ENCODE data around the gene ZBTB6.
A peak's percentile ranks its signal among the peaks of the same experiment; 100 is the strongest.

ZBTB6 gene, protein sequence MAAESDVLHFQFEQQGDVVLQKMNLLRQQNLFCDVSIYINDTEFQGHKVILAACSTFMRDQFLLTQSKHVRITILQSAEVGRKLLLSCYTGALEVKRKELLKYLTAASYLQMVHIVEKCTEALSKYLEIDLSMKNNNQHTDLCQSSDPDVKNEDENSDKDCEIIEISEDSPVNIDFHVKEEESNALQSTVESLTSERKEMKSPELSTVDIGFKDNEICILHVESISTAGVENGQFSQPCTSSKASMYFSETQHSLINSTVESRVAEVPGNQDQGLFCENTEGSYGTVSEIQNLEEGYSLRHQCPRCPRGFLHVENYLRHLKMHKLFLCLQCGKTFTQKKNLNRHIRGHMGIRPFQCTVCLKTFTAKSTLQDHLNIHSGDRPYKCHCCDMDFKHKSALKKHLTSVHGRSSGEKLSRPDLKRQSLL

DNA sequence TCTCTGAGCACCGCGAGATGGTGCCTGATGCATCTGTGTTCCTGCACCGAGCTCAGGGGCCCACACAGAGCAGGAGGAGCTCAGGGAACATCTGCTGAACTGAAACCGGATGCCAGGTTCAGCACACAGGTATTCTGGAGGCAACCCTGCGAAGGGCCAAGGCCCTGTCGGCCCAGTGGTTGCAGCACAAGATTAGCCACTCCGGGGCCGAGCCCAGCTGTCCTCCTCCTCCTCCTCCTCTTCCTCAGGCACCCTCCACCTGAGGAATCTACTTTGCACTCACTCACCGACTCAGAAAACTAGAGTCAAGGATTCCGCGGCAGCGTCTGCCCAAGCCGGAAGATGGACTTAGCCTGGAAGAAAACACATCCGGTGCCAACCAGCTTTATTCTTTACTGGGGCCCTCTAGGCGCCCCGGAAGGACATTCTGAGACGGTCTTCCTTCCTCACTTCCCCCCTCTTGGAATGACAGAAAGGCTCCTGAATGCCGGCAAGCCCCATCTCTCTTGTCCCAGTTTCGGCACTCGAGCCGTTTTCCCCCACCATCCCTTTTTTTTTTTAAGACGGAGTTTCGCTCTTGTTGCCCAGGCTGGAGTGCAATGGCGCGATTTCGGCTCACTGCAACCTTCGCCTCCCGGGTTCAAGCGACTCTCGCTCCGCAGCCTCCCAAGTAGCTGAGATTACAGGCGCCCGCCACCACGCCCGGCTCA is at the start of gene ZBTB6:
Gene ZBTB6, minus strand, starts transcription at position 360 of the 710 bp plus-strand sequence. CDS start 1,251 bp downstream, outside the sequence.
- peak in 1 of 2 donors; percentile 35 for DNase-seq (ENCODE audit: low read depth in 2 of 2)

DNA sequence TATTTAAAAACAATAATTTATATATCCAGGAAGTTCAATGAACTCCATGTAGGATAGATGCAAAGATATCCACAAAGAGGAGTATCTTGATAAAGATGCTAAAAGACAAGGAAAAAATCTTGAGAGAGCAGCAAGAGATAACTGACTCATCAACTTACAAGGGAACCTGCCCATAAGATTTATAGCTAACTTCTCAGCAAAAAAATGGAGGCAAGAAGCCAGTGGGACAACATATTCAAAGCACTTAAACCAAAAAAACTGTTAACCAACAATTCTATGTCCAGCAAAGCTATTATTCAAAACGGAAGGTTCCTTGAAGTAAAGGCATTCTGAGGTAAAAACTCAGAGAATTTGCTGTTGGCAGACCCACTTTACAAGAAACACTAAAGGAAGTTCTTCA is 48.0 kb upstream of the ZBTB6 start:
- DNase-seq (ENCODE audit: low read depth in 2 of 2), result no peak

DNA sequence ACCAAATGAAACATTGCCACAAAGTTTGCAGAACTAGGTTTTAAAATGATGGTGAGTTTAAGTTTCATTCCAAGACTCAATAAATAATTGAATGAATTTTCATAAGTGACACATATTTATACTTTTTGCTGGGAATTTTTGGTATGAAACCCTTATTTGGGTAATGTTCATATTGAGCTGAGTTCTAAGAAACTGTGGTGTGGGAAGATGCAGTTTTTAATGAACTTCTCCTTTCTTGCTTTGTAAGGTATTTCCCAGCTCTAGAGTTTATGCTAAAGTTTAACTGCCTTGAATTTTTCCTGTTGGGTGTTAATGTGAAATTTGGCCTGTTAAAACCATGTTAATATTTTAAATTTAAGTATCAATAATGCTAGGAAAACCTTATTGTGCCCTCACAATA is 42.8 kb upstream of the ZBTB6 start:
- DNase-seq (ENCODE audit: low read depth in 2 of 2), result no peak

DNA sequence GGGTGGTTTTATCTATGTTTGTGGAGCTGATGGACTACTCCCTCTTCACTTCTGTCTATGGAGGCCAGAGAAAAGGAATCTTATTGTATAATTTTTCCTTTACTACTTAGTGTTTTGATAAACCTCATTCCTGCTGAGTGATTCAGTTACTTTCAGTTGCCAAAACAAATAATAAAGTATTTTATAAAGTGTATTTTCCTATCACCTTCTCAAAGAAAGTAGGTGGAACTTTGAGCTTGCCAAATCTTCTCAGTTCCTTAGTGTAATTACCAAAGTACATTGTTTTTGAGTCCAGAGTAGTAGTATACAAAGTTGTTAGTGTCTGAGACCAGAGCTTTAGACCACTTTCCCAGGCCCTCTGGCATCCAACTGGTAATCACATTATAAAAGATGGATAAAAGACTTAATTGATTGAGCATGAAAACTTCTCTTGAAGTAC is 41.1 kb upstream of the ZBTB6 start:
- no peak for DNase-seq (ENCODE audit: low read depth in 2 of 2)

DNA sequence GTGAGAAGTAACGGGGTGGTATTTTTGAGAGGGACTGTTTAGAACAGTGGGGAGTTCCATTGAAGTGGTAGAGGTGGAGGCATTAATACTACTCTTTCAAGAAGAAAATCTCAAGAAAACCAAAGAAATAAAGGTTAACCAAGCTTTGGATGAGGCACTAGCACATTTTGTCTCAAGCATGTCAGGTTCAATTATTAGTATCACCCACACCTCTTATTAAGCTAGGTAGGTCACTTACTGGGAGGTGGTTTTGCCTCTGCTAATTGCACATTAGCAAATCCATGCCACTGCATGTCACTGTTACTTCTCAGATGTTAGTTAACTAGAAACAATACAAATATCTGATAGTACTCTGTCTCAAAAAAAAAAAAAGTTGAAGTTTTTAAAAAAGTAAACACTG is 37.9 kb upstream of the ZBTB6 start:
- DNase-seq (ENCODE audit: low read depth in 2 of 2), result no peak

DNA sequence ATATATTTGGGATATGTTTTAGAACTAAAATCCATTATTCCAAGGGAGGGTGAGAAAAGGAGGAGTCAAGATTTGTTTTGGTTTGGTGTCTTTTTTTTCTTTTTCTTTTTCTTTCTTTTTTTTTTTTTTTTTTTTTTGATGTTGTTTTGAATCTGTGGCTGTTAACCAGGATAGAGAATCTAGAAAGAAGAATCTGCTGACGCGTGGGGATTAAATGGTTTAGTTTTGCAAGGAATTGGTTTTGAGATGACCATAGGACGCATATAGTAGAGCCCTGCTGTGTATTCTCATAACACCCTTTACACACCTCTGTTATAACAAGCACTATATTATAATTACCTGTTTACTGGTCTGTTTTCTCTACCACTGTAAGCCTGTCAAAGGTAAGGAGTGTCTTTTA is 37.1 kb upstream of the ZBTB6 start:
- no peak for DNase-seq (ENCODE audit: low read depth in 2 of 2)

DNA sequence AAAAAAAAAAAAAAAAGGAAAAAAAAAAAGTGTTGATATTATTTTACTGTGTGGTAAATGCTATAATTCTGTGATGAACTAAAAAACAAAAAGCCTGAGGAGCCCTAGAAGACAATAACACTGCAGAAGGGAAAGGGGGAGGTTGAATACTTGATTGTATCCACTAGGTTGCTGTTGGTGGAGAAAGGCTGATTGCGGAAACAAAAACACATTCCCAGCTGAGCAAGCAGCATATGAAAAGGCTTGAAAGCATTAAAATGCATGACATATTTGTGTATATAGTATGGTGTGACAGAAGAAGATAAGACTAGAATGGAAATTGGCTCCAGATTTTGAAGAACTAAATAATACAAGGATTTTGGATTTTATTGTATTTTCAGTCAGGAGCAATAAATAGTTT is 36.6 kb upstream of the ZBTB6 start:
- no peak for DNase-seq (ENCODE audit: low read depth in 2 of 2)

DNA sequence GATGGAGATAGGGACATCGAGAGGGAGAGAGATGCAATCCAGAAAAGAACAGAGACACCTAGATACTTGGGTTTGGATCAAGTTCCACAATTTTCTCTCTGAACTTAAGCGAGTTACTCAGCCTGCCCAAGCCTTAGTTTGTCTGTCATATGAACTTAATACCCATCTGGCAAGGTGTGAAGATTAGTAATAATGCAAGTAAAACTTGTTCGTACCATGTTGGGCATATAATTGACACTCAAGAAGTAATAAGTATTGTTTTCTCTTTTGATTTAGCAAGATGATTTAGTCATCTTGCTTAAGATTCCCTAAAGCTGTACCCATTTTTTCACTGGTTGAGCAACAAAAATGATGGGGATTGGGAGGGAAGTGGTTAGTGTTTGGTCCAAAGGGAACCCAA is 35.2 kb upstream of the ZBTB6 start:
- DNase-seq (ENCODE audit: low read depth in 2 of 2), result no peak

DNA sequence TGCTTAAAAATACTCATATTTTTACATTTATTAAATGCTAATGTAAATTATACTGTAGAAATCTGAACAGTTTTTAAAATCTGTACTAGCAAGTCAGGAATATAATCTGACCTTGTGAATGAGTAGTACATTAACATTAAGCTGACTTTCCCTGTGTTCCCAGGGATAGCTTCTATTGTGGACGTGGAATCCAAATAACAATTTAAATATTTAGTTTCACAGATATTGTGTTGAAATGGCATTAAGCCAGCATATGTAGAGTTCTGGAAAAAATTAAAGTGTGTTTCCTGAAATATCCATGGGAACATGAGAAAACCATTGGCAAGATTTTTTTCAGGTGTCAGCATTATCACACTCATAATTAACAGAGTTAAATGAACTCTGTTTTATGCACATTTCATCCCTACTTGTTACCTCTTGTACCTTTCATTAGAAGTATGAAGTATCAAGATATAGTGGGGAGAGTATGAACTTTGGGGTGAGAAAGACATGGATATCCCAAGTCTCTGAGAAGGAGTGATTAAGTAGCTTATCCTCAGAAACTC is 33.4 kb upstream of the ZBTB6 start:
- no peak for DNase-seq (ENCODE audit: low read depth in 2 of 2)

DNA sequence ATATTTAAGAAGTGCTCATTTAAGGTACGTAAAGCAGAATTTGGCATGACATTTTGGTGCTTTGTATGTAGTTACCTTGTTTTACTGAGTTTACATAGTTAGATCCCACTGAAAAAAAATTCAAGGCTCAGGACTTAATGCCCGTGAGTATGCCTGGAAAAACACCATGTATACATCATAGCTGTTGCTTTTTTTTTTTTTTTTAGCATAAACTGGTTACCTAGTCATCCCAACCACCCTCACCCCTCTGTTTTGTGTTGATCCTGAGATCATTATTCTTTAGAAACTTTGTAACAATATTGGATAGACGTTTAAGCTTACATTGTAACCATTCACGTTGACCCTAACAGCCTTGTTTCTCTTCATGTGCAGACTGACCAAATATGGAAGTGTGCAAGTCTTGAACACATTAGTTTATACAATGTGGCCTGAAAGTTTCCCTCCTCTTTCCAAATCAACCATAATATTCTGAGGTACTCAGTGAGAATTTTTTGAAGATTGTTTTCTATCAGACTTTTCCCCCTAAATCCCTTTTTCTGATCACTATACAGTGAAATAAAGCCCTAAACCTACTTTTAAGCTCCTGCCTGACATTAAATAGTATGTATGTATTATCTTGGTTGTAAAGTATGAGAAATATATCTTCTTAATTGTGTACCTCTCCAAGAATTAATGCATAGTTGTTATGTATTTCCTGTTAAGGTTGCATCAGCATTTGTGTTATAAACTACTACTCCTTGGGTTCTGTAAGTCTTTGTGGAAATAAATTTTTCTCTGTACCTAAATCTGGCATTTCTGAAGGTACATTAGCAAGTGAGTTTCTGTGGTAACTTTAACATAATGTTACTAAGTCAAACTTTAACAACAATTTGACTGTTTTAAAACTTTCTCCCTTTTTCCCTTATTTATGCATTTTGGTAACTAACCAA is 32.1 kb upstream of the ZBTB6 start:
- DNase-seq (ENCODE audit: low read depth in 2 of 2), result no peak

DNA sequence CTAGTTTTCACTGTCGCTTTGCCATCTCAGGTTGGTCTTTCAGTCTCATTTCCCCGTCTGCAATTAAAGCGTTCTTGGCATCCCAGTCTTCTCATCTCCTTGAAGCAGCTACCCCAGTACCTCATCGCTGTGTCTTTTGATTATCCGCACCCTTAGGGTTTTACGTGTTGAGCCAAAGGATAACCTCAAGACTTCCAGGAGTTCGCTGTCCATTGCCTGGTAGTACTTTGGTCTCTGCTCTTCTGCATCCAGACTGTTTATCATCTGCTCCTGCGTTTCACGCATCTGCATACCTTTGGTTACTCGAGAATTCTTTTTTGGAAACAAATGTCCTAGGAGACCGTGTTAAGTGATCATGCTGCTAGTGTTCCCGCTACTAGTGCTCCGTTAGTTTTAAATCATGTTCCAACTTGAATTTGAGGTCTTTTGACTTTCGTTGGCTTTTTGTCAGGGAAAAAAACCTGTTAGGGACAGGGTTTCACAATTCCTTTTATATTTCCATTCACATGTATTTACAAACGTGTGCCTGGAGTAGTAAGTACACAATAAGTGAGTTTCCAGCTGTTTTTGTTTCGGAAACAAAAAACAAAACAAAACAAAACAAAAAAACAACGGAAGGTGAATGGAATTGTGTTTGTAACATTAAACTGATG is 28.6 kb upstream of the ZBTB6 start:
- no peak for DNase-seq (ENCODE audit: low read depth in 2 of 2)

DNA sequence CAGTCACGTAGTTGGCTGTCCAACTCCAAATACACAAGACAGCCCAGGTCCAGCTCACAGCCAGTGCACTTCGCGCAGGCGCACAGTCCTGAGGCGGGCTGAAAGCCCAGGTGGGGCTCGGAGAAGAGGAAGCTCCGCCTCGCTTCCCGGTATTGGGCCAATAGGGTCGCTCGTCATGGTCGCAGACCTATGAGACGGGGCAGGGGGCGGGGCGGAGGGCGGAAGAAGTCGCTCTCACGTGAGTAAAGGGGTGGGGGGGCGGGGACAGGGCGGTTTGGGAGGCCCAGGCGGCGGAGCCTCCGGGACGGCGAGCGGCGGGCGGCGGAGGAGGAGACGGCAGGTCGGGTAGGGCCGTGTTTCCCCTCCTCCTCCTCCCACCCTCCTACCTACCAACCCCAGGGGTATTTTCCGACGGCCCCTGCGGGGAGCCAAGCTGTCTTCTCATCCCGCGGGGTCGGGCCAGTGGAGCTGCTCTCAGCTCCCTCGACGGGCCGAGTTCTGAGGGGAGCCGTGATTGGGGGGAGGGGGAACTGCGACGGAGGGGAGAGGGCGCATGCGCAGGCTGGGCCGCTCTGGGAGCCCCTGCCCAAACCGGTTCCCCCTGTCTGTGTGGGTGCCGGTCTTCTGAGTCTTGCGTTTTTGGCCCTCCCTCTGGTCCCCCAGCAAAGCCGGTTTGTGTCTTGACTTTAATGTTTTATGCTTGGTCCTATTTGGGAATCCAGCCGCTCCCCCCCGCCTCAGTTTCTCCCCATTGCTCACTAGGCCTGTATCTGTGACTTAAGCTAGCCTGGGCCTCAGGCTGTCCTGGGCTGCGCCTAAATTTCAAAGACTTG is 27.8 kb upstream of the ZBTB6 start, which contains the start of gene RABGAP1:
Gene RABGAP1, plus strand, starts transcription at position 272 of the 833 bp plus-strand sequence. CDS start 16,040 bp downstream, outside the sequence.
- peak; percentile 97 to 98 for DNase-seq (ENCODE audit: low read depth in 2 of 2)

DNA sequence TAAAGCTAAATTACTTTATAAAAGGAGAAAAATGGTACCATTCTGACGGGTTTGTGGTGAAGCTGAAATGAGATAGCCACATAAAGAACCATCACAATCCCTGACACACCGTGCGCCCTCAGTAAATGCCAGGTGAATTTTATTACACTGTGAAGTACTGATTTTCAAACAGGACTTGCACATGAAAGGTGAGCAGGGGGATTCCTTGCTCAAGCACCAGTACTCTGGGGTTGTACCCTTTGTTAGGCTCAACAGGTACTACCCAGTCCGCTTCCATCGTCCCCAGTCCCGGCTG is 27.3 kb upstream of the ZBTB6 start:
- DNase-seq (ENCODE audit: low read depth in 2 of 2), result no peak

DNA sequence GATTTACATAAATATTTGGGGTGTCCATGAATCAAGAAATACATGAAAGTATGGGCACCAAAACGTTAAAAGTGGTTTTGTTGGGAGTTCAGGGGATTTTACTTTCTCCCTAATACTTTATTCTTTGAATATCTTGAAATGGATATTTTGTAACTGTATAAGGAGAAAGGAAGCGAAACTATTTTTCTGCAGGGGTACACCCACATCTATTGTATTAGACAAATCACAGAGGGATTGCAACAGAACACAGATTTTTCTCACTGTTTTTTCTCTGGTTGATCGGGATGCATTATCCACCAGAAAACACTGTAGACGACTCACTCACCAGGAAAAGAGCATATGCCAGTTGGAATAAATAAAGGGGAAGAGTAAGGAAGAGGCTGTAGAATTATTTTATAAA is 26.5 kb upstream of the ZBTB6 start:
- no peak for DNase-seq (ENCODE audit: low read depth in 2 of 2)

DNA sequence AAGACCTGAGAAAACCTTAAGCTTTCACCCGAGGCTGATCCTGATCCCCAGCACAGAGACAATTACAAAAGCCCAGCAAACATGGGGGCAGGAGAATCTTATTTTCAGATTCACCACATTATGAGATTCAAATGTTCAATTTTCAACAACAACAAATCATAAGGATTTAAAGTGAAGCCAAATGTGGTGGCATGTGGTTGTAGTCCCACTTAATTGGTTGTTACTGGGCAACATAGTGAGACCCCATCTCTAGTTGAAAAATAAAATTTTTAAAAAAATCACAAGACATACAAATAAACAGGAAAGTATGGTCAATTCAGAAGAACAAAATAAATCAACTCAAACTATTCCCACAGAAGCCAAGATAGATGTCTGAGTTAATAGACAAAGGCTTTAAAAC is 23.8 kb upstream of the ZBTB6 start:
- DNase-seq (ENCODE audit: low read depth in 2 of 2), result no peak

DNA sequence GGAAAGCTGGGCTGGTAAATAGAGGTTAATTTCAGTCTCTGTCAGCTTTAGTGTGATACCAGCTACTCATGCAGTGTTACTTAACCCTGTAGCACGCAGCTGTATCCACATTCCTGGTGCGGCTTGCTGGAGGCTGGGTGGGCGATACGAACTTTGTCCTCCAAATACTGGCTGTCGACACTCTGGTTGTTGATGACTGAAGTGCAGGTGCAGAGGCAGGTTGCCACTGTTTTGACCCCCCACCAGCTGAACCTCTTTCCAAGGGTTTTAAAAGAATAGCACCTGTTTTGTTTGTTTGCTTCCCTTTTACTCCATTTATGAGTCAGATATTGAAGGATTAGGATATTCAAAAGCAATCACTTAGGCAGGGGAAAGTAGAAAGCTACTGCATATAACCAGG is 23.3 kb upstream of the ZBTB6 start:
- DNase-seq (ENCODE audit: low read depth in 2 of 2), result no peak

DNA sequence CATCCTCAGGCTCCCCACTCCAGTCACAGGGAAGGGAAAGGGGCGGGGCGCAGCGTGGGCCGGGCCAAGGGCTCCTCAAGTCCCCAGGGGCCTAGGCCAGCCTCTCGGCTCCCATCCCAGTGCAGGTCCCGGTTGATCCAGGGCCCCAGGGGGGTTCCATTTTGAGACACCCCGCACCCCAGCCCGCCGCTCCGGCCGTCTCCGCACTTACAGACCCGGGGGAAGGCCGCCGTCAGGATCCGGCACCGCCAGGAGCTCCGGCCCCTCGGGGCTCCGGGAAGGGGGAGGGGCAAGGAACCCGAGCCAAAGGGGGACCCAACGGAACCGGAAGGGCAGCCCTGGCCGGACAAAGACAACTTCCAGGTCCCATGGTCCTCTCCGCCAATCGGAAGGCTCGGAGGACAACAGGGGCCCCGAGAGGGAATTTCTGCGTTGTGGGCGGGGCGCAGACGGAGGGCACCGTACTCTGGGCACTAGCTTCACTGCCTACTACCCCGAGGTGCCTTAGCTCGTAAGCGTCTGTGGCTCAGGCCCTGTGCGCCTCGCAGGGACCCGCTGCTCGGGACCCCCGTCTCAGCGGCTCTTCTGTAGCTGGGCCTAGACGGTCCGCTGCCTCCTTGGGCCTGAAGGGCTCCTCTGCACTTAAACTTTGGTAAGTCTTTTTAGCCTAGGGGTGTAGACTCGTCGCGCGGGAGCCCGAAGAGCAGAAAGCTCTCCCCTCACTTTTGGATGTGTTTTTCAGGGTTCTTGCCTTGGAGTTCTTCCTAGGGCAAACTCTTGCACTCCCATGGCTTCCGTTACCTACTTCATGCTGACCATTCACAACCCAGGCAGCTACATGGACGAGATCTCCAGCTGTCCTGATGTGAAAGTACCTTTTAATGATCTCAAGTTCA is 18.4 kb upstream of the ZBTB6 start, which contains the start of gene ZBTB26:
Gene ZBTB26, minus strand, starts transcription at position 287 of the 896 bp plus-strand sequence. CDS start 11,578 bp downstream, outside the sequence.
- DNase-seq (ENCODE audit: low read depth in 2 of 2), result peak; percentile 71 to 77

DNA sequence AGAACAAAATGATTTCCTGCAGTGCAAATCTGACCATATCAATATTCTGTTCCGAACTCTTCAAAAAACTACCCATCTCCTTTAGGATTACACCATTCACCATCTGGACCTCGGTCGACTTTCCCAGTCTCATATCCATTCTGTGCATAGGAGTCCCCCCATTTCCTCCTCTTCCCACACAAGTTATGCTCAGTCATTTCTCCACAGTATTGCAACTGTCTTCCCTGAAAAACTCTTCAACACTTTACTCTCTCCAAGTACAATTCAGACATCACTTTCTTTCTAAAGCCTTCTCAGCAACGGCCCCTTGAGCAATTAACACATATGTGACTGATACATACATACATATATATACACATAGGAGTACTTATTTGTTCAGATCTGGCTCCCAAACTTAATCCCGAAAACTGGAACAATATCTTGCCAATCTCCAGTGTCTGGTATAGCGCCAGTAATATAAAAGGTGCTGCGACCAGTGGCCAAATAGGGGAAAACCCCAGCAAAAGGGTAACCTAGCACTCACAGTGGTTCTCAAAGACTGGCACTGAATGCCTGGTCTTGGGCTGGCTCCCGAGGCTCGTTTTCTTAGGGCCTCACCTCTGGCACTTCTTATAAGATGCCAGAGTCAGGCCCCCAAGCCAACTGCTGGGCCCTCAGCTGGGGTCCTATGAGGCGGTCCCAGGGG is 17.6 kb upstream of the ZBTB6 start:
- no peak for DNase-seq (ENCODE audit: low read depth in 2 of 2)
